PC-9 (cell line): Measurements from ENCODE around the gene ZNF385B. TPM values are rescaled to one million over a fixed set of nuclear protein-coding genes. Genes with fewer than 3 reads are reported as not detected.

ENCODE experiments used
- BruUV-seq: library from RNA; stranded (reverse); fragments of 400-500 nt; replicated peaks from 2 replicates; lab custom pipeline; 2021; lab: Mats Ljungman, UMichigan
- CTCF ChIA-PET: fragments of 300-600 bp; sonication (Branson Sonifier 250); formaldehyde crosslinking; loops from one replicate; lab custom pipeline; 2022; ENCODE audit warnings: antibody characterized with exemption; lab: Charles Lee
- POLR2A ChIA-PET: fragments of 300-600 bp; sonication (Branson Sonifier 250); formaldehyde crosslinking; loops from one replicate; lab custom pipeline; 2022; ENCODE audit warnings: antibody characterized with exemption; ENCODE audit not compliant: unreplicated experiment; lab: Charles Lee
- DNase-seq, 2 experiments: peaks; one replicate each; pipeline versions ENCODE4 v3.0.0 to v3.0.0-alpha.2; 2015 to 2022; ENCODE audit warnings: mixed read lengths in 1 of 2
- H2AFZ ChIP-seq: fragments of 200-600 bp; sonication (generic); 2 replicates; pipeline ENCODE4 v1.8.1; 2017; ENCODE audit warnings: antibody characterized with exemption
- H3F3A ChIP-seq: fragments of 200-600 bp; sonication (generic); 2 replicates; pipeline ENCODE4 v1.8.1; 2017; ENCODE audit warnings: antibody characterized with exemption, mild to moderate bottlenecking, low read depth; ENCODE audit not compliant: insufficient read depth
- H3K27ac ChIP-seq: fragments of 200-600 bp; sonication (generic); 2 replicates; pipeline ENCODE4 v1.6.1; 2016; ENCODE audit warnings: mixed run types
- H3K27me3 ChIP-seq: fragments of 200-600 bp; sonication (generic); 2 replicates; pipeline ENCODE4 v1.6.1; 2016; ENCODE audit warnings: low read depth, mixed run types; ENCODE audit not compliant: insufficient read depth
- H3K36me3 ChIP-seq: fragments of 200-600 bp; sonication (generic); 2 replicates; pipeline ENCODE4 v1.6.1; 2016; ENCODE audit warnings: low read depth, mixed run types
- H3K4me1 ChIP-seq: fragments of 200-600 bp; sonication (generic); replicated peaks from 2 replicates; pipeline ENCODE4 v1.6.1; 2016; ENCODE audit warnings: mixed run types; ENCODE audit not compliant: insufficient read depth
- H3K4me2 ChIP-seq: fragments of 200-600 bp; sonication (generic); 2 replicates; pipeline ENCODE4 v1.6.1; 2017; ENCODE audit warnings: mixed run types
- H3K4me3 ChIP-seq: fragments of 200-600 bp; sonication (generic); 2 replicates; pipeline ENCODE4 v1.6.1; 2016; ENCODE audit warnings: mixed run types
- H3K79me2 ChIP-seq: fragments of 200-600 bp; sonication (generic); 2 replicates; pipeline ENCODE4 v1.6.1; 2017; ENCODE audit warnings: low read depth, mixed run types
- H3K9me2 ChIP-seq: fragments of 200-600 bp; sonication (generic); 2 replicates; pipeline ENCODE4 v1.8.1; 2017; ENCODE audit warnings: mild to moderate bottlenecking; ENCODE audit not compliant: insufficient read depth
- H3K9me3 ChIP-seq: fragments of 200-600 bp; sonication (generic); 2 replicates; pipeline ENCODE4 v1.8.1; 2016; ENCODE audit warnings: low read depth; ENCODE audit not compliant: insufficient read depth
- H4K20me1 ChIP-seq: fragments of 200-600 bp; sonication (generic); 2 replicates; pipeline ENCODE4 v1.8.1; 2017; ENCODE audit not compliant: insufficient read depth
- CTCF ChIP-seq: fragments of 200-600 bp; sonication (generic); conservative IDR thresholded peaks from 2 replicates; pipeline ENCODE4 v1.6.1; 2017; ENCODE audit warnings: mixed run types, antibody characterized with exemption, mild to moderate bottlenecking, moderate library complexity
- EZH2 ChIP-seq: fragments of 200-600 bp; sonication (generic); IDR thresholded peaks from 2 replicates; pipeline ENCODE4 v1.8.0; 2017; ENCODE audit warnings: antibody characterized with exemption, low read depth
- intact Hi-C: fragments of 100-400 bp; cut with micrococcal nuclease; formaldehyde crosslinking; loops from one replicate; pipeline ENCODE4 v1.10.0; 2022; ENCODE audit not compliant: unreplicated experiment
- total RNA-seq: library from RNA; stranded (reverse); gene quantifications from 2 replicates; pipeline ENCODE4 v1.2.3, GENCODE V29; 2021

ZNF385B gene
- total RNA-seq, 1 experiment from 2014 or later: 4.1 TPM

GRCh38 chr2:179746981-179747380 lies 114.4 kb downstream of the ZNF385B start:
- CTCF ChIA-PET: no interaction called here
- no peaks in the 10 kb centered on the region for H3K4me1 ChIP-seq
- intact Hi-C loops: no loop called here

GRCh38 chr2:179745635-179746256 lies 115.7 kb downstream of the ZNF385B start:
- H3F3A ChIP-seq: no peaks in the 10 kb centered on the region
- H3K27me3 ChIP-seq: no peaks in the 10 kb centered on the region
- no peaks in the 10 kb centered on the region for H3K4me1 ChIP-seq
- BruUV-seq: no TSS peak
- no peak overlapping the region for H3K4me2 ChIP-seq
- no peak overlapping the region for H3K4me3 ChIP-seq
- H3K79me2 ChIP-seq: no peaks in the 10 kb centered on the region
- ChIA-PET CTCF (interaction anchor here (0.7 kb wide), 1 partner anchor 323 kb away, joined by 3 read pairs; no protein-coding TSS in a partner anchor), POLR2A (no interaction called here)
- DNase-seq: no peak
- no peaks in the 10 kb centered on the region for H3K9me2 ChIP-seq
- H4K20me1 ChIP-seq: no peaks in the 10 kb centered on the region
- no peaks in the 10 kb centered on the region for H3K36me3 ChIP-seq
- no peak for TF ChIP-seq EZH2
- no peak for TF ChIP-seq CTCF
- H2AFZ ChIP-seq: no peak overlapping the region
- H3K9me3 ChIP-seq: no peaks in the 10 kb centered on the region
- H3K27ac ChIP-seq: no peak overlapping the region
- intact Hi-C loops: no loop called here

More at GRCh38 chr2:179746981-179747380, 114.4 kb downstream of the ZNF385B start:
- Histone ChIP-seq H3K9me3 (no peaks in the 10 kb centered on the region), H3K27ac (no peak overlapping the region), H3K4me3 (no peak overlapping the region), H3K36me3 (no peaks in the 10 kb centered on the region), H2AFZ (no peak overlapping the region), H4K20me1 (no peaks in the 10 kb centered on the region), H3K9me2 (no peaks in the 10 kb centered on the region), H3F3A (no peaks in the 10 kb centered on the region), H3K27me3 (no peaks in the 10 kb centered on the region), H3K79me2 (no peaks in the 10 kb centered on the region), H3K4me2 (no peak overlapping the region)
- no peak for DNase-seq
- POLR2A ChIA-PET: no interaction called here
- TF ChIP-seq CTCF (no peak), EZH2 (no peak)
- no TSS peak for BruUV-seq

- H3K4me3 ChIP-seq: no peak overlapping the region
- no peak for DNase-seq
- no peaks in the 10 kb centered on the region for H3F3A ChIP-seq
- no TSS peak for BruUV-seq
- H2AFZ ChIP-seq: no peak overlapping the region
- H3K4me1 ChIP-seq: no peaks in the 10 kb centered on the region
- no peak overlapping the region for H3K27ac ChIP-seq
- no peaks in the 10 kb centered on the region for H3K9me3 ChIP-seq
- ChIA-PET POLR2A (no interaction called here), CTCF (interaction anchor here (0.7 kb wide), 1 partner anchor 333 kb away, joined by 4 read pairs; no protein-coding TSS in a partner anchor)
- H3K79me2 ChIP-seq: no peaks in the 10 kb centered on the region
- H3K36me3 ChIP-seq: no peaks in the 10 kb centered on the region
- TF ChIP-seq EZH2: no peak
- TF ChIP-seq CTCF: no peak
- no peak overlapping the region for H3K4me2 ChIP-seq
- H4K20me1 ChIP-seq: no peaks in the 10 kb centered on the region
- intact Hi-C loops: no loop called here
- H3K9me2 ChIP-seq: no peaks in the 10 kb centered on the region
- no peaks in the 10 kb centered on the region for H3K27me3 ChIP-seq
Observed at GRCh38 chr2:179744401-179744800, 117.0 kb downstream of the ZNF385B start.
